ENCODE results near the gene RPL26. TPM values are rescaled to one million over a fixed set of nuclear protein-coding genes. Genes with fewer than 3 reads are reported as not detected.

The RPL26 gene
- total RNA-seq, 2 donors from 2014 or later = 1,223 to 1,367 TPM

- Histone ChIP-seq H3K4me1 (peaks cover 4% of the 10 kb centered on the region), H3K9me3 (no peaks in the 10 kb centered on the region), H3K27ac (no peak overlapping the region), H3K9ac (ENCODE audit: low read depth in 2 of 2, low read length in 2 of 2) (no peak overlapping the region), H3K4me3 (no peak overlapping the region), H3K27me3 (no peaks in the 10 kb centered on the region), H3K36me3 (no peaks in the 10 kb centered on the region)
- DNase-seq = no peak
- intact Hi-C loops (cut with DNase I) = no loop called here
- TF ChIP-seq CTCF (IDR thresholded peaks at IDR 0.05) = no peak
Measured at GRCh38 chr17:8372422-8372821, 10.6 kb downstream of the RPL26 start.

DNA sequence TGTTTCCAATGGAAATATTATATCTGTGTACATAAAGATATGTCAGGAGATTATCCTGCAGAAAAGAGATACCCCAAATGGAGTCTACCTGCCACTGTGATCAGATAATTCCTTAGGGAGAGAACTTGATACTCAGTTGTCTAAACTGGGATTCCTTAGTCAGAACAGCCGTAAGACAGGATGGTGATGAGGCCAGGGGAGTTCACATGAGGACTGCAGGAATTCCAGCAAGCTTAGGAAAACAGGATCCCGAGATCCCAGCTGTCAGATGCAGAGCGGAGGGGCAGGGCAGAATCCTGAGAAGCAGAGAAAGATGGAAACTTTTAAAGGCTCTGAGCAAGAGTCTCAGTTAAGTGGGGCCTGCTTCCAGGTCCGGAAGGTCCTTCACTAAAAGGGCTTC is 11.2 kb downstream of the RPL26 start:
- no peaks in the 10 kb centered on the region for H3K9me3 ChIP-seq
- H3K36me3 ChIP-seq = no peaks in the 10 kb centered on the region
- no peaks in the 10 kb centered on the region for H3K27me3 ChIP-seq
- DNase-seq = no peak
- TF ChIP-seq CTCF (IDR thresholded peaks at IDR 0.05) = no peak
- no peak overlapping the region for H3K4me3 ChIP-seq
- no peak overlapping the region for H3K27ac ChIP-seq
- no peak overlapping the region for H3K9ac ChIP-seq (ENCODE audit: low read depth in 2 of 2, low read length in 2 of 2)
- intact Hi-C loops (cut with DNase I) = no loop called here
- peaks cover 1% of the 10 kb centered on the region for H3K4me1 ChIP-seq

DNA sequence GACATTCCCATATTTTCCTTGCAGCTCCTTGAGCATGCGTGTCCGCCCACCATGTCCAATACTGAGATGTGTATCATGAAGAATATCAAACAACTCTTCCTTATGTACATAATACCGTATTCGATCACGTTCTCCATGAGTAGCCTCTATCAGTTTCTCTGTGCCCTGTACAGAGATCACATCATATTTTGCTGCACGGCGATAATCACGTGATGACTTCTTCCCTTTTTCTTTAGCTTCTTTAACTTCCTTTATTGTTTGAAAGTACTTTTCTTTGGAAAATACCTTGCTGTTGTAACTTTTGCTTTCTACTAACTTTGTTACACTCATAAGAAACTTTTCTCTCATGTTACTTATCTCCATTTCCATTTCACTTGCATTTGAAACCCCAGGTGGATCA is 13.0 kb downstream of the RPL26 start:
- Histone ChIP-seq H3K9ac (ENCODE audit: low read depth in 2 of 2, low read length in 2 of 2) (no peak overlapping the region), H3K4me1 (no peaks in the 10 kb centered on the region), H3K9me3 (no peaks in the 10 kb centered on the region), H3K27me3 (no peaks in the 10 kb centered on the region), H3K36me3 (no peaks in the 10 kb centered on the region), H3K27ac (no peak overlapping the region), H3K4me3 (no peak overlapping the region)
- no peak for DNase-seq
- no peak for TF ChIP-seq CTCF (IDR thresholded peaks at IDR 0.05)
- intact Hi-C loops (cut with DNase I) = no loop called here

GRCh38 chr17:8368193-8368592 is 14.8 kb downstream of the RPL26 start:
- Histone ChIP-seq H3K9me3 (no peaks in the 10 kb centered on the region), H3K9ac (ENCODE audit: low read depth in 2 of 2, low read length in 2 of 2) (no peak overlapping the region), H3K27ac (no peak overlapping the region), H3K4me1 (no peaks in the 10 kb centered on the region), H3K27me3 (no peaks in the 10 kb centered on the region), H3K36me3 (no peaks in the 10 kb centered on the region), H3K4me3 (no peak overlapping the region)
- intact Hi-C loops (cut with DNase I) = no loop called here
- no peak for TF ChIP-seq CTCF (IDR thresholded peaks at IDR 0.05)
- DNase-seq = no peak

GRCh38 chr17:8366231-8366630 is 16.8 kb downstream of the RPL26 start:
- H3K36me3 ChIP-seq = no peaks in the 10 kb centered on the region
- no peaks in the 10 kb centered on the region for H3K4me1 ChIP-seq
- no peaks in the 10 kb centered on the region for H3K9me3 ChIP-seq
- no peak overlapping the region for H3K4me3 ChIP-seq
- TF ChIP-seq CTCF (IDR thresholded peaks at IDR 0.05) = no peak
- intact Hi-C loops (cut with DNase I) = no loop called here
- no peak overlapping the region for H3K9ac ChIP-seq (ENCODE audit: low read depth in 2 of 2, low read length in 2 of 2)
- no peak for DNase-seq
- H3K27ac ChIP-seq = no peak overlapping the region
- H3K27me3 ChIP-seq = no peaks in the 10 kb centered on the region

DNA sequence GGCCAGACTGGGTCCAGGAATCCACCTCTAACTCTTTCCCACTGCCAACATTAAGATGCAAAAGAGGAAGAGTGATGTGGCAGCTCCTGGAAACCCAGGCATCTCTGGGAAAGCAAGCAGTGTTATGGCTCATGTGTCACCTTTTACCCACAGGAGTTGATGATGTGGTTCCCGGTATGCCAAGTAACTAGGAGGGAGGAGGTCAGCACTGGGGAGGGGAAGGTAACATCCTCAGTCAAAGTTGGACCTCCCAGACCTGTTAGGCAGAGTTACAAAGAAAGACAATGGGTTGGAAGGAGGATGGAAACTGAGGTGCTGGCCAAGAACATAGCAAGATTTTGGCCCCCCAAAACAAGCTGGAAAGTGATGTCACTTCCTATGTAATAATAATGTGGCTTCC is 17.9 kb downstream of the RPL26 start:
- H3K27me3 ChIP-seq = no peaks in the 10 kb centered on the region
- H3K9ac ChIP-seq (ENCODE audit: low read depth in 2 of 2, low read length in 2 of 2) = no peak overlapping the region
- no peak for DNase-seq
- H3K27ac ChIP-seq = no peak overlapping the region
- intact Hi-C loops (cut with DNase I) = no loop called here
- H3K36me3 ChIP-seq = no peaks in the 10 kb centered on the region
- no peak for TF ChIP-seq CTCF (IDR thresholded peaks at IDR 0.05)
- no peak overlapping the region for H3K4me3 ChIP-seq
- no peaks in the 10 kb centered on the region for H3K4me1 ChIP-seq
- H3K9me3 ChIP-seq = no peaks in the 10 kb centered on the region
